Stomach (tissue), 9 donors: Measurements from ENCODE around the gene BCAS3. TPM values are rescaled to one million over a fixed set of nuclear protein-coding genes. Genes with fewer than 3 reads are reported as not detected.

Experiments used
- DNase-seq, 2 donors: peaks; one replicate each; pipeline versions ENCODE4 v3.0.0 to v3.0.0-alpha.2; 2013 to 2019
- H3K27ac ChIP-seq, 5 donors: fragments of 200-600 bp in 4 of 5; sonication (generic) in 4 of 5; one replicate each; pipeline ENCODE4 v1.5.1; 2013 to 2019; ENCODE audit warnings: mild to moderate bottlenecking in 1 of 5, moderate library complexity in 1 of 5
- H3K27me3 ChIP-seq, 3 donors: fragments of 200-600 bp; sonication (generic); one replicate each; pipeline ENCODE4 v1.5.1; 2017 to 2019; ENCODE audit warnings: mixed run types in 1 of 3
- H3K36me3 ChIP-seq, 4 donors: fragments of 200-600 bp; sonication (generic); 1 replicate in 3 of 4; 2 replicates in 1 of 4; pipeline ENCODE4 v1.5.1; 2016 to 2019
- H3K4me1 ChIP-seq, 4 donors: fragments of 200-600 bp; sonication (generic); one replicate each; pipeline ENCODE4 v1.5.1; 2016 to 2019
- H3K4me3 ChIP-seq, 4 donors: fragments of 200-600 bp; sonication (generic) in 3 of 4; one replicate each; pipeline ENCODE4 v1.5.1; 2016 to 2019; ENCODE audit warnings: mild to moderate bottlenecking in 1 of 4
- H3K9me3 ChIP-seq, 4 donors: fragments of 200-600 bp; sonication (generic); one replicate each; pipeline ENCODE4 v1.5.1; 2016 to 2019
- CTCF ChIP-seq, 7 experiments: fragments of 450-650 bp in 4 of 7; fragments of 200-600 bp in 3 of 7; sonication (generic) in 3 of 7; IDR thresholded peaks; one replicate each; pipeline ENCODE4 v1.5.1; 2016 to 2019; ENCODE audit warnings: antibody characterized with exemption in 7 of 7, control low read depth in 2 of 7, mild to moderate bottlenecking in 1 of 7
- EP300 ChIP-seq: sonication (generic); formaldehyde crosslinking; IDR thresholded peaks from one replicate; pipeline ENCODE4 v1.6.1; 2017; ENCODE audit warnings: antibody characterized with exemption
- POLR2A ChIP-seq, 4 donors: fragments of 450-650 bp; IDR thresholded peaks; one replicate each; pipeline ENCODE4 v1.6.1; 2016; ENCODE audit warnings: antibody characterized with exemption in 4 of 4, control low read depth in 2 of 4, mild to moderate bottlenecking in 1 of 4, moderate library complexity in 1 of 4
- POLR2AphosphoS5 ChIP-seq, 3 donors: sonication (generic); formaldehyde crosslinking; IDR thresholded peaks; one replicate each; pipeline ENCODE4 v1.6.1; 2016; ENCODE audit warnings: antibody characterized with exemption in 3 of 3
- WGBS, 5 donors: extraction: QIAGEN DNeasy Blood & Tissue Kit in 3 of 5; methylation state at CpG; one replicate each; pipeline versions ENCODE4 v1.1.5 to v1.1.7; 2013 to 2018; 5-methylcytosine and 5-hydroxymethylcytosine counted together
- intact Hi-C: fragments of 100-400 bp; cut with DNase I; formaldehyde crosslinking; loops from one replicate; pipeline ENCODE4 v1.15.1; 2023; ENCODE audit warnings: low total_unique reads
- polyA plus RNA-seq, 3 donors: library from polyadenylated mRNA; stranded (reverse); fragments of 200-250 nt; gene quantifications; one replicate each; pipeline ENCODE4 v1.2.3, GENCODE V29; 2013
- total RNA-seq, 5 donors: library from RNA; depleted of rRNA; stranded (reverse); fragments of >200 nt; gene quantifications; one replicate each; pipeline versions ENCODE4 v1.1.0 to v1.2.3, GENCODE V29; 2014 to 2016
- donor health status: healthy with polysubstance abuse.
- donor health status: Bipolar disorder and iron deficiency.
- donor health status: healthy.

BCAS3 gene
- total and polyA plus RNA-seq, 8 donors = 4.9 to 150 (median 25.3) TPM

DNA sequence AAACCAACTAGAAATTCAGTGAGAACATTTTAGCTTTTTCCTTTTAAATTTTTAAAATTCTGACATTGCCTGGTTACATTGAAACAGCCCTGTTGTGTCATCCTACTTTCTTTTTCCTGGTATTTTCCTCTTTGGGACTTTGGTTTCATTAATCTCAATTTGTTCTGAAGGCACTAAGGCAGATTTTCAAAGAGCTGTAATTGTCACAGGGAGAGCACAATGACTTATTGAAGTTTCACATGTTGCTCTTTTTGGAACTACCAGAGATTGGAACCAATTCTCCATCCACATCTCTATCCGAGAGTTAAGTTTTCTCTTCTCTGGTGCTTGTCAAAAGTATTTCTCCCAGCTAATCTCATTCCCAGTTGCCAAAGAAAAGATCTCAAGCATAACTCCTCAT lies 577.3 kb downstream of the BCAS3 start:
- H3K36me3 ChIP-seq = no peaks in the 10 kb centered on the region
- DNase-seq = peak in 1 of 2 donors; percentile 49
- intact Hi-C loops = no loop called here
- H3K27ac ChIP-seq = peak overlapping the region in 3 of 5 donors; percentile 15 to 81 (median 78)
- no peaks in the 10 kb centered on the region for H3K9me3 ChIP-seq
- TF ChIP-seq EP300 = no peak
- TF ChIP-seq POLR2AphosphoS5 (IDR thresholded peaks at IDR 0.05) = no peak
- no peak for TF ChIP-seq CTCF (IDR thresholded peaks at IDR 0.05)
- TF ChIP-seq POLR2A (IDR thresholded peaks at IDR 0.05) = no peak
- H3K4me3 ChIP-seq = no peak overlapping the region
- H3K4me1 ChIP-seq = peaks cover 12 to 45% (median 30%) of the 10 kb centered on the region in 4 donors
- H3K27me3 ChIP-seq = no peaks in the 10 kb centered on the region
- 61 to 90% (median 72%) methylated on average over 1 of the region's 1 CpG for WGBS, 5 donors

- Histone ChIP-seq H3K36me3 (no peaks in the 10 kb centered on the region), H3K4me3 (no peak overlapping the region), H3K27ac (peak overlapping the region in 3 of 5 donors; percentile 15 to 81 (median 43)), H3K4me1 (peaks cover 12 to 40% (median 28%) of the 10 kb centered on the region in 4 donors), H3K27me3 (no peaks in the 10 kb centered on the region), H3K9me3 (no peaks in the 10 kb centered on the region)
- 86 to 94% (median 89%) methylated on average over 3 of the region's 3 CpGs for WGBS, 5 donors
- intact Hi-C loops = no loop called here
- TF ChIP-seq EP300 (no peak), POLR2AphosphoS5 (IDR thresholded peaks at IDR 0.05) (no peak), CTCF (IDR thresholded peaks at IDR 0.05) (no peak), POLR2A (IDR thresholded peaks at IDR 0.05) (no peak)
- no peak for DNase-seq
These were observed 578.0 kb downstream of the BCAS3 start for GRCh38 chr17:61255647-61256046.

DNA sequence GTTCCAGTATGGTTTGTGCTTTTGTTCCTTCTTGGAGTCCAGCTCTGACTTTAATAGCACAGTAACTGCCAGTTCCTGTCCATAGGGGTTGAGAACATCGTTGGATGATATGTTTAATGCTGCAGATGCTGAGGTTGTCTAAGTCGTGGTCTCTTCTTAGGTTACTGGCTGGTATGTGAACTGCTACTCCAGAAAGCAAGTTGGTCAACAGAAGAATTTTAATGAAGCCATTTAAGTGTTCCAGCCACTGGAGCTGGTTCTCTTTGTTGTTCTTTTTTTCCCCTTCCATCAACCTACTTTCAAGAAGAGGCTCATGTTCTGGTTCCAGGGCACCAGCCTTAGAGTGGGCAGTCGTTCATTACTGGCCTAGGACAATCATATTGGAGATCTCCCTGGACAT lies 581.7 kb downstream of the BCAS3 start:
- H3K4me1 ChIP-seq = peaks cover 0 to 17% (median 5%) of the 10 kb centered on the region in 4 donors
- intact Hi-C loops = no loop called here
- no peaks in the 10 kb centered on the region for H3K27me3 ChIP-seq
- TF ChIP-seq POLR2A (IDR thresholded peaks at IDR 0.05) (no peak), CTCF (IDR thresholded peaks at IDR 0.05) (no peak), POLR2AphosphoS5 (IDR thresholded peaks at IDR 0.05) (no peak), EP300 (no peak)
- no peaks in the 10 kb centered on the region for H3K9me3 ChIP-seq
- no peaks in the 10 kb centered on the region for H3K36me3 ChIP-seq
- no peak for DNase-seq
- no peak overlapping the region for H3K4me3 ChIP-seq
- WGBS, 5 donors = 55 to 75% (median 57%) methylated on average over 3 of the region's 3 CpGs
- H3K27ac ChIP-seq = peak overlapping the region in 4 of 5 donors; percentile 55 to 72 (median 66)

DNA sequence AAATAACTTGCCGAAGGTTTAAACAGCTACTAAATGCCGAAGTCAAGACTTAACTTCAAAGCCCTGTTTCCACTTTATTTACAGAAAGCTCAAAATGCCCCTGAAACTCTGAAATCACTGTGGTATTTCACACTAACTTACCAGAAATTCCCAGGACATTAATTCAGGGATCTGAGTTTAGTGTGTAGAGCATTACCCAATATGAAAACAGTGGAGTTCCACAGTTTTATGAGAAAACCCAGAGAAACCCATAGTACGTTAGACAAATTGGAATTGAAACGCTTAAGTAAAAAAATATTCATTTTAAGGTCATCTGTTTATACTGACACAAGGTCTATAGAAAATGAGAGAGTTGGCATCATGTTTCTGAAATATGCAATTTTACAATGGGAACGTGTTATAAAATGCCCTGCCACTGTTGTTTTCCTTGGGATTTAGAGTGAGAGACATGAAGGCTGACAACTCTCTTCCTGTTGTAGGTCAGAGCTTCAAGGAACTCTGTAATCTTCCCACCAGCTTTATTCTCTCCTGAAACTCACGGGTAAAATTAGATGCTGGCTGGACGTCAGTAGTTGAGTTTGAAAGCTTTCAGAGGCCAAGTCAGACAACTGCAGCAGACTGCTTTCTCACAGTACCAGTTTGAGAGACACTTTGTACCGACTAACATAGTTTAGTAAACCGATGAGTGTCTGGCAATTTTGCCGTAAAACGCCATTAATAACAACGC lies 582.6 kb downstream of the BCAS3 start:
- peak overlapping the region in 4 of 5 donors; percentile 55 to 72 (median 66) for H3K27ac ChIP-seq
- no peak overlapping the region for H3K4me3 ChIP-seq
- 63 to 79% (median 72%) methylated on average over 12 of the region's 12 CpGs for WGBS, 5 donors
- H3K4me1 ChIP-seq = peaks cover 0 to 19% (median 3%) of the 10 kb centered on the region in 4 donors
- H3K36me3 ChIP-seq = no peaks in the 10 kb centered on the region
- peak in 1 of 2 donors; percentile 44 for DNase-seq
- no peaks in the 10 kb centered on the region for H3K9me3 ChIP-seq
- TF ChIP-seq CTCF (IDR thresholded peaks at IDR 0.05) (no peak), POLR2A (IDR thresholded peaks at IDR 0.05) (no peak), POLR2AphosphoS5 (IDR thresholded peaks at IDR 0.05) (no peak), EP300 (no peak)
- intact Hi-C loops = no loop called here
- no peaks in the 10 kb centered on the region for H3K27me3 ChIP-seq
